ENCODE data around the gene LYRM9. TPM values are rescaled to one million over a fixed set of nuclear protein-coding genes. Genes with fewer than 3 reads are reported as not detected.

Gene LYRM9
- total RNA-seq, 1 donor from 2014 or later: 9.6 TPM

GRCh38 chr17:27938241-27938640 is 45.1 kb upstream of the LYRM9 start:
- Mint-ChIP-seq H3K4me1 (ENCODE audit: unreplicated experiment) (no peaks in the 10 kb centered on the region), H3K36me3 (no peaks in the 10 kb centered on the region), H3K27ac (no peak overlapping the region), H3K27me3 (peaks cover 32% of the 10 kb centered on the region), H3K9me3 (no peaks in the 10 kb centered on the region), H3K4me3 (no peak overlapping the region)
- no peak for TF ChIP-seq CTCF (conservative IDR thresholded peaks at IDR 0.05)
- DNase-seq (ENCODE audit: extremely low spot score, unreplicated experiment): no peak

- Mint-ChIP-seq H3K36me3 (no peaks in the 10 kb centered on the region), H3K27me3 (peaks cover 32% of the 10 kb centered on the region), H3K27ac (no peak overlapping the region), H3K4me3 (no peak overlapping the region), H3K9me3 (no peaks in the 10 kb centered on the region), H3K4me1 (ENCODE audit: unreplicated experiment) (no peaks in the 10 kb centered on the region)
- DNase-seq (ENCODE audit: extremely low spot score, unreplicated experiment): no peak
- no peak for TF ChIP-seq CTCF (conservative IDR thresholded peaks at IDR 0.05)
These were observed 43.9 kb upstream of the LYRM9 start for GRCh38 chr17:27937025-27937546.

DNA sequence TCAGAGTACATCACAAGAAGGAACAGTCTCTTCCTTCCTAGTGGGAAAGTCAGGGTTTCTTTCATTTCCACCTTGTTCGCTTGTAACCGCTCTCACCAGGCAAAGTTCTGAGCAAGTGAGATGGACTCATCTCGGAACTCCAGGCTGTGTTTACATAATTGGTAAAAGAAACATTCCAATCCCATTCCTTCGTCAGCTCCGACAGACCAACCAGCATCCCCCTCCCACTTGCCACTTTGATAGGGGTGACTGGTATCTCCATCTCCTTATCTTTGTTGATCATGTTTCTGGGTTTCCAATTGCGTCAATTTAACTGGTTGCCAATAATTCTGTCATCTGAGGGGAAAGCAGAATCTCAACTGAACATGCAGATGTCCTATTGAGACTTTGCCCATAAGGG is 36.8 kb upstream of the LYRM9 start:
- peaks cover 6% of the 10 kb centered on the region for H3K27me3 Mint-ChIP-seq
- TF ChIP-seq CTCF (conservative IDR thresholded peaks at IDR 0.05): no peak
- no peaks in the 10 kb centered on the region for H3K4me1 Mint-ChIP-seq (ENCODE audit: unreplicated experiment)
- H3K27ac Mint-ChIP-seq: no peak overlapping the region
- no peak overlapping the region for H3K4me3 Mint-ChIP-seq
- H3K9me3 Mint-ChIP-seq: no peaks in the 10 kb centered on the region
- no peaks in the 10 kb centered on the region for H3K36me3 Mint-ChIP-seq
- DNase-seq (ENCODE audit: extremely low spot score, unreplicated experiment): no peak

DNA sequence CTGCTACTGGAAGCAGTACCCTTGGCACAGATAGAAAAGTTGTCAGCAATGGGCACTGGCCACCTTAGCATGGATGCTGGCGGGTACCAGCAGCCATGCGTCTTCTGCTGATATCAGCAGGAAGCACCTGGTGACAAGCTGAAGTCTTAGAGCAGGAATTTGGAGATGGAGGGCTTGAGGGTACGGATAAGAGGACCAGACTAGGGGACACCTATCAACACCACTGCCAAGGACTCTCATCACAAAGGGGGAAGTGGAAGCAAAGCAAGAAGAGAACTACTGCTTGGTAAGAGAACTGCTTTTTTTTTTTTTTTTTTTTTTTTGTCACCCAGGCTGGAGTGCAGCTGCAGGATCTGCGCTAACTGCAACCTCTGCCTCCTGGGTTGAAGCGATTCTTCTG is 35.4 kb upstream of the LYRM9 start:
- Mint-ChIP-seq H3K27me3 (no peaks in the 10 kb centered on the region), H3K9me3 (no peaks in the 10 kb centered on the region), H3K4me3 (no peak overlapping the region), H3K27ac (no peak overlapping the region), H3K36me3 (no peaks in the 10 kb centered on the region), H3K4me1 (ENCODE audit: unreplicated experiment) (no peaks in the 10 kb centered on the region)
- TF ChIP-seq CTCF (conservative IDR thresholded peaks at IDR 0.05): no peak
- no peak for DNase-seq (ENCODE audit: extremely low spot score, unreplicated experiment)

- TF ChIP-seq CTCF (conservative IDR thresholded peaks at IDR 0.05): no peak
- Mint-ChIP-seq H3K27ac (no peak overlapping the region), H3K9me3 (no peaks in the 10 kb centered on the region), H3K27me3 (no peaks in the 10 kb centered on the region), H3K36me3 (no peaks in the 10 kb centered on the region), H3K4me1 (ENCODE audit: unreplicated experiment) (no peaks in the 10 kb centered on the region), H3K4me3 (no peak overlapping the region)
- no peak for DNase-seq (ENCODE audit: extremely low spot score, unreplicated experiment)
These were observed 34.6 kb upstream of the LYRM9 start for GRCh38 chr17:27927781-27928180.

DNA sequence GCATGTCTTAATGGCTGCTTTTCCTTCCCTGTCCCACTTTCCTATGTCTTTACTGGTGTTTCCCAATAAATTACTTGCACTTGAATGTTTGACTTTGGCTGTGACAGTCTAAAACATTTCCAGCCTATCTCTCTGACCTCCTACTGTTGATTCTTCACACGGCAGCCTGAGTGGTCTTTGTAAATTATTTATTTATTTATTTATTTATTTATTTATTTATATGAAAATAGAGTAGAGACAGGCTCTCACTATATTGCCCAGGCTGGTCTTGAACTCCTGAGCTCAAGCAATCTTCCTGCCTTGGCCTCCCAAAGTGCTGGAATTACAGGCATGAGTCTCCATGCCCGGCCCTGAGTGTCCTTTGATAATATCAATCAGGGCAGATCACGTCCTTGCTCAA is 28.4 kb upstream of the LYRM9 start:
- Mint-ChIP-seq H3K27ac (no peak overlapping the region), H3K4me1 (ENCODE audit: unreplicated experiment) (no peaks in the 10 kb centered on the region), H3K4me3 (no peak overlapping the region), H3K36me3 (no peaks in the 10 kb centered on the region), H3K27me3 (peaks cover 12% of the 10 kb centered on the region), H3K9me3 (no peaks in the 10 kb centered on the region)
- TF ChIP-seq CTCF (conservative IDR thresholded peaks at IDR 0.05): no peak
- no peak for DNase-seq (ENCODE audit: extremely low spot score, unreplicated experiment)
